Measurements from ENCODE around the gene GBA3. TPM values are rescaled to one million over a fixed set of nuclear protein-coding genes. Genes with fewer than 3 reads are reported as not detected.
A peak's percentile ranks its signal among the peaks of the same experiment; 100 is the strongest.

Gene GBA3
- total RNA-seq, 1 donor from 2014 or later = 1.0 TPM

DNA sequence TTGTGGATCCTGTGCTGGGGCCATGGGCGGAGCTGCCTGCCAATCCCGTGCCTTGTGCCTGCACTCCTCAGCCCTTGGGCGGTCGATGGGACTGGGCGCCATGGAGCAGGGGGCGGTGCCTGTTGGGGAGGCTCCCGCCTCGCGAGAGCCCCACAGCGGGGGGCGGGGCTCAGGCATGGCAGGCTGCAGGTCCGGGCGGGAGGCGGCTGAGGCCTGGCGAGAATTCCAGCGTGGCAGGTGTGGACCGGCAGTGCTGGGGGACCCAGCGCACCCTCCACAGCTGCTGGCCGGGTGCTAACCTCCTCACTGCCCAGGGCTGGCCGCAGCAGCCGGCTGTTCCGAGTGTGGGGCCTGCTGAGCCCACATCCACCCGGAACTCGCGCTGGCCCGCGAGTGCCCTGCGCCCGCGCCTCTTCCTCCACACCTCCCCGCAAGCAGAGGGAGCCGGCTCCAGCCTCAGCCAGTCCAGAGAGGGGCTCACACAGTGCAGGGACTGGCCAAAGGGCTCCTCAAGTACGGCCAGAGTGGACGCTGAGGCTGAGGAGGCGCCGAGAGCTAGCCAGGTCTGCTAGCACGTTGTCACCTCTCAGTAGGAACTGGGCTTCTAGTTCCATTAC is 85.9 kb downstream of the GBA3 start:
- intact Hi-C loops (cut with DNase I) = no loop called here

DNA sequence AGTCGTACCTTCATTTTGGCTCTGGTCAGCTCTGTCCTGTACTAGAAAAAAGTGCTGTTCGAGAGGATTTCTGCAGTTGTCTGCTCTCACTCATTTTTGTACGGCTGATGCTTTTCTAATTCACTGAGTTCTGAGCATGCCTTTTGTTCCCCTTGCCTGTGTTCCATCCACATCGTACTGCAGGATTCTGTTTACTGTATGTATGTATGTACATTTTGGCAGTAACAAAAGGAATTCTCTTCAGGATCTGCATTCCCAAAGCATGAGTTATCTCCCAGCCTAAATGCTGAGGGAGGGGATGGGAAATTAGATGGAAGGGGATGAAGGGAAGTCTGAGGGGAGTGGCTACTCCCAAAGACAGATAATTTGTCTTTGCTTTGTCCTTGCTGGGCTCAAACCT is 87.6 kb downstream of the GBA3 start:
- ATAC-seq (no peak), DNase-seq (no peak)
- Histone ChIP-seq H3K27ac (no peak overlapping the region), H3K4me1 (no peaks in the 10 kb centered on the region), H3K27me3 (ENCODE audit: low read depth) (no peaks in the 10 kb centered on the region), H3K4me3 (no peak overlapping the region), H3K36me3 (no peaks in the 10 kb centered on the region), H3K9me3 (no peaks in the 10 kb centered on the region)
- intact Hi-C loops (cut with DNase I) = no loop called here
- no peak for TF ChIP-seq CTCF (IDR thresholded peaks at IDR 0.05)

More for the DNA sequence above, 85.9 kb downstream of the GBA3 start:
- no peak for TF ChIP-seq CTCF (IDR thresholded peaks at IDR 0.05)
- DNase-seq (peak; percentile 43), ATAC-seq (peak; percentile 26 to 38)
- no peaks in the 10 kb centered on the region for H3K36me3 ChIP-seq
- H3K27me3 ChIP-seq (ENCODE audit: low read depth) = no peaks in the 10 kb centered on the region
- no peak overlapping the region for H3K27ac ChIP-seq
- no peaks in the 10 kb centered on the region for H3K4me1 ChIP-seq
- no peak overlapping the region for H3K4me3 ChIP-seq
- no peaks in the 10 kb centered on the region for H3K9me3 ChIP-seq

DNA sequence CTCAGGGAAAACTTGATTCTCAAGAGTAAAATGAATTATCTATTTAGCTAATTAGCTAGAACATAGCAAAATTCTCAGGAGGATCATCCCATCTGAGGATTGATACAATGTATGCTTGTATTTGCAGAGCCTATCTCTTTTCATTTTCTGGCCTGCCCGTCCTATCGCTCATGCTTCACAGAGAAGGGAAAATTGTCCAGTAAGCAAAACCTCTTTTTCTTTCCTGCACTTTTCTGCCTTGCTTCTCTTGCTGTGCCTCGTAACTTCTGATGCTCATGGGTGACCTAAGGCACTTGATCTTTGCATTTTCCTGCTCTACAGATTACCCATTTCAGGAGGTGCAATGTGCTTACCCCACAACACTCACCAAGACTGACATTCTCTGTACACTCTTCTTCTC is 88.1 kb downstream of the GBA3 start:
- DNase-seq (no peak), ATAC-seq (no peak)
- Histone ChIP-seq H3K4me1 (no peaks in the 10 kb centered on the region), H3K36me3 (no peaks in the 10 kb centered on the region), H3K27ac (no peak overlapping the region), H3K4me3 (no peak overlapping the region), H3K9me3 (no peaks in the 10 kb centered on the region), H3K27me3 (ENCODE audit: low read depth) (no peaks in the 10 kb centered on the region)
- TF ChIP-seq CTCF (IDR thresholded peaks at IDR 0.05) = no peak
- intact Hi-C loops (cut with DNase I) = no loop called here

DNA sequence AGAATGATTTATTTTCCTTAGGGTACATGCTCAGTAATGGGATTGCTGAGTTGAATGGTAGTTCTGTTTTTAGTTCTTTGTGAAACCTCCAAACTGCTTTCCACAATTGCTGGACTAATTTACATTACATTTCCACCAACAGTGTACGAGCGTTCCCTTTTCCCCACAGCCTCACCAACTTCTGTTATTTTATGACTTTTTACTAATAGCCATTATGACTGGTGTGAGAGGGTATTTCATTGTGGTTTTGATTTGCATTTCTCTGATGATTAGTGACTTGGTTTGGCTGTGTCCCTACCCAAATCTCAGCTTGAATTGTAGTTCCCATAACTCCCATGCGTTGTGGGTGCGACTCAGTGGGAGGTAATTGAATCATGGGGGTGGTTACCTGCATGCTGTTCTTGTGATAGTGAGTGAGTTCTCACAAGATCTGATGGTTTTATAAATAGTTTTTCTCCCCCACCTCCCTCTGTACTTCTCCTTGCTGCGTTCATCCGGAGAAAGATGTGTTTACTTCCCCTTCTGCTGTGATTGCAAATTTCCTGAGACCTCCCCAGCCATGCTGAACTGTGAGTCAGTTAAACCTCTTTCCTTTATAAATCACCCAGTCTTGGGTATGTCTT is 95.1 kb downstream of the GBA3 start:
- DNase-seq (no peak), ATAC-seq (no peak)
- no peak for TF ChIP-seq CTCF (IDR thresholded peaks at IDR 0.05)
- Histone ChIP-seq H3K4me3 (no peak overlapping the region), H3K9me3 (no peaks in the 10 kb centered on the region), H3K27ac (no peak overlapping the region), H3K27me3 (ENCODE audit: low read depth) (no peaks in the 10 kb centered on the region), H3K36me3 (no peaks in the 10 kb centered on the region), H3K4me1 (no peaks in the 10 kb centered on the region)
- intact Hi-C loops (cut with DNase I) = no loop called here

DNA sequence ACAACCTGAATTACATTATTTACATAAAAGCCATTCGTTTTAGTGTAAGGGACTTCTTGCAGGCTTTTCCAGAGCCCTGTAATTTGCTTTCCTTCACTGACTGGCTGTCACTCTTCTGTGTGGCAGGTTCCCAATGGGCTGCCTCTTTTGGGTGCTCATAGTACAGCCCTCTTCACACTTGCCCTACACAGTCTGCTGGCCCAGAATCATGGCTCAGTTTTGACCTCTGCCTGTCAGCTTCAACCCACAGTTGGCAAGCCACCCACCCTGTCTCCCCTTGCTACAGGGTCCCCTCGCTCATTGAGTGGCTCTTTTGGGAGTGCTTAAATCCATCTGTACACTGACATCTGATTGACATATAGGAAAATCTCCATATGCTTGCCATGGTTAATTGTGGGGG is 97.9 kb downstream of the GBA3 start:
- intact Hi-C loops (cut with DNase I) = no loop called here
- no peak for ATAC-seq
- Histone ChIP-seq H3K27me3 (ENCODE audit: low read depth) (no peaks in the 10 kb centered on the region), H3K4me3 (no peak overlapping the region), H3K9me3 (no peaks in the 10 kb centered on the region), H3K27ac (no peak overlapping the region), H3K36me3 (no peaks in the 10 kb centered on the region), H3K4me1 (no peaks in the 10 kb centered on the region)
- no peak for TF ChIP-seq CTCF (IDR thresholded peaks at IDR 0.05)
- DNase-seq = no peak
